ENCODE data around the gene CD302.
"Not testable (repeated sequence)": the region's sequence is repeated elsewhere in the genome, so short reads cannot be mapped to it uniquely, and the experiment has no call there.

Gene CD302, protein sequence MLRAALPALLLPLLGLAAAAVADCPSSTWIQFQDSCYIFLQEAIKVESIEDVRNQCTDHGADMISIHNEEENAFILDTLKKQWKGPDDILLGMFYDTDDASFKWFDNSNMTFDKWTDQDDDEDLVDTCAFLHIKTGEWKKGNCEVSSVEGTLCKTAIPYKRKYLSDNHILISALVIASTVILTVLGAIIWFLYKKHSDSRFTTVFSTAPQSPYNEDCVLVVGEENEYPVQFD

GRCh38 chr2:159797543-159798375, at the start of gene CD302:
Gene CD302, minus strand, starts transcription at chr2:159798208. Its CDS starts 10 bp downstream, at chr2:159798198.
- peak in 1 of 2 donors; percentile 10 for DNase-seq (ENCODE audit: low read depth in 1 of 2, low spot score in 1 of 2)

DNA sequence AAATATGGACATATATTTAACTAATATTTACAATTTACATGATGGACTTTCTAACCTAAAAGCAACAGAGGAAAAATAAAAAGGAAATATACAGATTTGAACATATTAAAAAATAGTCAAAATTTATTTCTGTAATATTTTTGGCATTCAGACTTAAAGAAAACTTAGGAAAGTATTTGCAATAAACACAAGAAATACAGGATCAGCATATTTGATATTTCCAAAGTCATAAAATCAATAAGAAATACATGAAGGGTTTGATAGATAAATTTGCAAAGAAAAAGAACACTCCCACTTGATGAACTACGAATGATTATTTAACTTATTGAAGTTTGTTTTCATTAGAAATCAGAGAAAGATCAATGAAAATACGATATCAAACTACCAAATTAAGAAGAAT, 48.6 kb upstream of the CD302 start:
- no peak for DNase-seq (ENCODE audit: low read depth in 1 of 2, low spot score in 1 of 2)

- no peak for DNase-seq (ENCODE audit: low read depth in 1 of 2, low spot score in 1 of 2)
Measured at GRCh38 chr2:159840616-159841015, 42.6 kb upstream of the CD302 start.

- DNase-seq (ENCODE audit: low read depth in 1 of 2, low spot score in 1 of 2), result no peak
Measured at GRCh38 chr2:159832858-159833257, 34.9 kb upstream of the CD302 start.

- DNase-seq (ENCODE audit: low read depth in 1 of 2, low spot score in 1 of 2), result no peak
Measured at GRCh38 chr2:159832026-159832425, 34.0 kb upstream of the CD302 start.

GRCh38 chr2:159829376-159829775, 31.4 kb upstream of the CD302 start:
- no peak for DNase-seq (ENCODE audit: low read depth in 1 of 2, low spot score in 1 of 2)

DNA sequence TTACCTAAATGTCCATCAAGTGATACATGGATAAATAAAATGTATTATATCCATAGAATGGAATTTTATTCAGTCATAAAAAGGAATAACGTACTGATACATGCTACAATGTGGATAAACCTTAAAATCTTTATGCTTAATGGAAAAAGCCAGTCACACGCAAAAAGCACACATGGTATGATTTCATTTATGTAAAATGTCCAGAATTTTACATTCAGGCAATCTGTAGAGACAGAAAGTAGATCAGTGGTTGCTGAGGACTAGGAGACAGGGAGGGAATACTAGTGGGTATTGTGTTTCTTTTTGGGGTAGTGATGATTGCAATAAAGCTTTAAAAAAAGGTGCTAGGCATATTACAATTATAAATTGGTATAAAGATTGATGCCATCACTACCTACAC, 30.7 kb upstream of the CD302 start:
- DNase-seq (ENCODE audit: low read depth in 1 of 2, low spot score in 1 of 2), result no peak

- not testable (repeated sequence) for DNase-seq (ENCODE audit: low read depth in 1 of 2, low spot score in 1 of 2)
Measured at GRCh38 chr2:159822478-159822833, 24.4 kb upstream of the CD302 start.

DNA sequence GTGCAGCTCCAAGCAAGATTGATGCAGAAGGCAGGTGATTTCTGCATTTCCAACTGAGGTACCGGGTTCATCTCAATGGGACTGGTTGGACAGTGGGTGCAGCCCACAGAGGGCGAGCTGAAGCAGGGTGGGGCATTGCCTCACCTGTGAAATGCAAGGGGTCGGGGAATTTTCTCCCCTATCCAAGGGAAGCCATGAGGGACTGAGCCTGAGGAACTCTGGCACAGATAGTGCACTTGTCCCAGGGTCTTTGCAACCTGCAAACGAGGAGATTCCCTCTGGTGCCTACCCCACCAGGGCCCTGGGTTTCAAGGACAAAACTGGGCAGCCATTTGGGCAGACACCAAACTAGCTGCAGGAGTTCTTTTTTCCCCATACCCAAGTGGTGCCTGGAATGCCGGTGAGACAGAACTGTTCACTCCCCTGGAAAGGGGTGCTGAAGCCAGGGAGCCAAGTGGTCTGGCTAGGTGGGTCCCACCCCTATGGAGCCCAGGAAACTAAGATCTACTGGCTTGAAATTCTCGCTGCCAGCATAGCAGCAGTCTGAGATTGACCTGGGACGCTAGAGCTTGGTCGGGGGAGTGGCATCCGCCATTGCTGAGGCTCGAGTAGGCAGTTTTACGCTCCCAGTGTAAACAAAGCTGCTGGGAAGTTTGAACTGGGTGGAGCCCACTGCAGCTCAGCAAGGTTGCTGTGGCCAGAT, 23.9 kb upstream of the CD302 start:
- DNase-seq (ENCODE audit: low read depth in 1 of 2, low spot score in 1 of 2), result not testable (repeated sequence)

DNA sequence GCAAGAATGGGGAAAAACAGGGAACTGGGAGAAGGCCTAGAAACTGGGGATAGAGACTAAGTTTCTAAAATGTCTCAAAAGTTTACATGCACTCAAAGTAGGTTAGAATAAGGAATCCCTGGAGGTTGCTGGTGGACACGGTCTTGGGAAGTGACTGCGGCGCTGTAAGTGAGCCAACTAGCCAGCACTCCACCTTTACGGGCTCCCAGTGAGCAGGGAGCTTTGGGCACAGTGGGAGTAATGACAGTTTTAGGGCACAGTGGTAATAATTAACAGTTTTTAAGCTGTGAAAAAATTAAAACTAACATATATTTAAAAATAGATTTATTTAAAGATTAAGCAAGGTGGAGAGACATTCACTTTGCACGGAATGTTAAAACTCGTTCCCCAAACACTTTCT, 20.9 kb upstream of the CD302 start:
- DNase-seq (ENCODE audit: low read depth in 1 of 2, low spot score in 1 of 2), result no peak

DNA sequence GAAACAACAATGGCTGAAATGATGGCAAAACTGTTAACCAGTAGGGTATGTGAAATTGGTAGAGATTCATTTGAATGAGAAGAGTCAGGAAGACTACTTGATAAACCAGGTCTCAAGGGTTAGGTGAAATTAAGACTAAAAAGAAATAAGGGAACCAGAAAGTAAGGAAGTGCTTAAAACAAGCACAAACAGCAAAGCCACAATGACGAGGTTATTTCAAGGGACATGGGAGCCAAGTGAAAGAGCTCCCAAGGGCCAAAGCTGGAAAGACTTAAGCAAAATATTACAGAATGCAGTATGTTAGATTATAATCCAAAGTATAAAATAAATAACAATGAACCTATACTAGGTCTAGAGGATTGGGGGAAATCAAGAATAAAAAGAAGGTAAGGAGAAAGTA, 19.3 kb upstream of the CD302 start:
- no peak for DNase-seq (ENCODE audit: low read depth in 1 of 2, low spot score in 1 of 2)

DNA sequence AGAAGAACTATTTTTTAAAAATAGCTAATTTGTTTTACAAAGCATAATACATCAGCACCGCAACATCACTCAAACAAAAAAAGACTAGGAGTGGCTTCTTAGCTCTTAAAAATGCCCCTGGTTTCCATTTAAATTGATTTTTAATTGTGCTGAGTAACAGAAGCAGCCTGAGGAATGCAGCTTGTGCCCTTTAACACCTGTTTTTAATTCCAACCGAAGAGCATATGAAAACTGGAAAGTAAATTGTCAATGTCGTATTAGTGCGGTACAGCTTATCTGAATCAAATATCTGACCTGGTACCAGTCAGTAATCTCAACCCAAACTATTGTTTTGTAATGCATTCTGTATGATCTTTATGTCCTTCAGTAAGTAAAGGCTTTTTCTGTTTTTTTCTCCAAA, 13.2 kb upstream of the CD302 start:
- DNase-seq (ENCODE audit: low read depth in 1 of 2, low spot score in 1 of 2), result no peak

DNA sequence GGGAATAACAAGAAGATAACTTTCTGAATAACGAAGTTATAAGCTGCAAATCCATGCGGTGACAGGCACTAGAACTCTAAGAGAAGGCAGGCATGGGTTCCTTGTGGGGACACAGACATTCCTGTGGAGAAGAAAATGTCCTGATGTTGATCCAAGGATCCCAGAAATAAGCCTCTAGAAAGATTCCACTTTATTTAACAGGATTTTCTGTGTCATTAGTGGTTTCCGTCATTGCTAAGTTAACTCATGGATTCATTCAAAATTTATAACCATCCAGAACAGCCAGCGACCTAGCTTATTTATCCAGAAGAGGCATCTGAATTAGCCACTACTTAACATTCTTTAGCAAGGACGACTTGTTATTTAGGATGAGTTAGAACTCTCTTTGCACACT, 10.0 kb upstream of the CD302 start:
- DNase-seq (ENCODE audit: low read depth in 1 of 2, low spot score in 1 of 2), result no peak

GRCh38 chr2:159807183-159808031, 9.4 kb upstream of the CD302 start:
- DNase-seq (ENCODE audit: low read depth in 1 of 2, low spot score in 1 of 2), result no peak

- DNase-seq (ENCODE audit: low read depth in 1 of 2, low spot score in 1 of 2), result no peak
Measured at GRCh38 chr2:159804941-159805340, 6.9 kb upstream of the CD302 start.

DNA sequence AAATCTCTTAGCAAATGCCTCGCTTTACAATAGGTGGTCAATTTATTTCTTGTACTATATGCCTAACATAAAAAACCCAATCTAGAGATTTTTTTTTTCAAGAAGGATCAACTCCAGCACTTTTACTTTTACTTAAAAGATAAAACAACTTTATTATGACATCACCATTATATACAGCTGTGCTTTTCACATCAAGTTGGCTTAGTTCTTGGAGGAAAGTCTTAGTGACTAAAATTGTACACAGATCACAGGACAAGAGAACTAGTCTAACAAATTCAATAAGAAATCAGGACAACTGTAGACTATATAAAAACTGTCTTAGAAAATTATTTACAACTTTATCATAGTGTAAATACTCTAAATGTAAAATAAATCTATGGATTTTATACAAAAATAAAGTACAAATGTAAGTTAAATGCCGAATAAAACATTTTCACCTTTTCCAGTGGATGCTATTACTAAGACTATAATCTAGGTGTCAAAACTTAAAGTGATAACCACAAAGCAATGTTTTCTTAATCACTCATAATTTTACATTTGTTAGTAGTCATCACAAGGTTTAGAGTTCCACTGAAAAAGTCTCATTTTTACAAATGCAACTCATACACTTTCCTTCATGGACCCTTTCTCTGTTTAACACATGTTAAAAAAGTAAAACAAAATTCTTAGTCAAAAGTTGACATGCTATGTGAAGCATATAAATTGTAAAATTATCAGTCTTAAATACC, 5.4 kb upstream of the CD302 start:
- no peak for DNase-seq (ENCODE audit: low read depth in 1 of 2, low spot score in 1 of 2)

- DNase-seq (ENCODE audit: low read depth in 1 of 2, low spot score in 1 of 2), result no peak
Measured at GRCh38 chr2:159802673-159803072, 4.7 kb upstream of the CD302 start.

DNA sequence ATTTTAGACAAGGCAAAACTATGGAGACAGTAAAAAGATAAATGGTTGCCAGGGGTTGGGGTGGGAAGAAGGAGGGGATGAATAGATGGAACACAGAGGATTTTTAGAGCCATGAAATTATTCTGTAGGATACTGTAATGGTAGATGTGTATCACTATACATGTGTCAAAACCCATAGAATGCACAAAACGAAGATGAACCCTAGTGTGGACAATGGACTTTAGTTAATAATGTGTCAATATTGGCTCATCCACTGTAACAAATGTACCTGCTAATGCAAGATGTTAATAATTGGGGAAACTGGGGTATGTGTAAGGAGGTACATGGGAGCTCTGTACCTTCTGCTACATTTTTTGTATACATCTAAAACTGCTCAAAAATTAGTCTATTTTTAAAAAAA, 1.8 kb upstream of the CD302 start:
- no peak for DNase-seq (ENCODE audit: low read depth in 1 of 2, low spot score in 1 of 2)

GRCh38 chr2:159798376-159798725, 343 bp upstream of the CD302 start:
- no peak for DNase-seq (ENCODE audit: low read depth in 1 of 2, low spot score in 1 of 2)

DNA sequence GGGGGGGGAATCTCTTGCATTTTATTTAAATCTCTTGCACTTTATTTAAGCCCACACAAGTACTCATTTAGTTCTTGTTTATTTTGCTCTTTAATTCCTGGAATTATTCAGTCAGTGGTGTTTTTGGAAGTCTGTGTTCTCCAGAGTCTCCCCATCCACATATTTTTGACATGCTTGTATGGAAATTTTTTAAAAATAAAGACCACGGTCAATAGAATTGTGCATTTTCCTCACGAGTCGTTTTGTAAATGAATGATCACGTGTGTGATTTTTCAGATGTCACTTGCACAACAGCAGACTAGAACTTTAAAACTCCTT, 824 bp downstream of the CD302 start:
- no peak for DNase-seq (ENCODE audit: low read depth in 1 of 2, low spot score in 1 of 2)

All from activated T-helper 1 cell treated with anti-CD3 and anti-CD28 coated beads, Interleukin-2, amount 50 U/mL, for 16 hours (primary cell).